Neural progenitor cell (in vitro differentiated cells): ENCODE measurements around the gene FAM98C. TPM values are rescaled to one million over a fixed set of nuclear protein-coding genes. Genes with fewer than 3 reads are reported as not detected.
A peak's percentile ranks its signal among the peaks of the same experiment; 100 is the strongest.

Experiments
- DNase-seq: peaks from one replicate; pipeline ENCODE4 v3.0.0-alpha.2; 2016; ENCODE audit warnings: low spot score
- H2AFZ ChIP-seq: fragments of 200-600 bp; sonication (generic); replicated peaks from 2 replicates; pipeline ENCODE4 v1.6.1; 2016; ENCODE audit warnings: antibody characterized with exemption
- H3F3A ChIP-seq: fragments of 200-600 bp; sonication (generic); 2 replicates; pipeline ENCODE4 v1.6.1; 2016; ENCODE audit warnings: antibody characterized with exemption, low read depth
- H3K27ac ChIP-seq: fragments of 200-600 bp; sonication (generic); 2 replicates; pipeline ENCODE4 v1.5.1; 2016; ENCODE audit warnings: mild to moderate bottlenecking
- H3K27me3 ChIP-seq: fragments of 200-600 bp; sonication (generic); 2 replicates; pipeline ENCODE4 v1.6.1; 2016; ENCODE audit warnings: mild to moderate bottlenecking, moderate library complexity
- H3K36me3 ChIP-seq: fragments of 200-600 bp; sonication (generic); 2 replicates; pipeline ENCODE4 v1.5.1; 2016
- H3K4me1 ChIP-seq: fragments of 200-600 bp; sonication (generic); 2 replicates; pipeline ENCODE4 v1.6.1; 2016; ENCODE audit warnings: mixed run types
- H3K4me2 ChIP-seq: fragments of 200-600 bp; sonication (generic); 2 replicates; pipeline ENCODE4 v1.6.1; 2016
- H3K4me3 ChIP-seq: fragments of 200-600 bp; sonication (generic); 2 replicates; pipeline ENCODE4 v1.5.1; 2016
- H3K79me2 ChIP-seq: fragments of 200-600 bp; sonication (generic); 2 replicates; pipeline ENCODE4 v1.6.1; 2016; ENCODE audit warnings: low read depth
- H3K9ac ChIP-seq: fragments of 200-600 bp; sonication (generic); 2 replicates; pipeline ENCODE4 v1.6.1; 2016
- H3K9me3 ChIP-seq: fragments of 200-600 bp; sonication (generic); 2 replicates; pipeline ENCODE4 v1.5.1; 2016; ENCODE audit warnings: low read depth
- H4K20me1 ChIP-seq: fragments of 200-600 bp; sonication (generic); 2 replicates; pipeline ENCODE4 v1.6.1; 2016; ENCODE audit warnings: low read depth
- H3K27ac Mint-ChIP-seq: 3 replicates; pipeline ENCODE4 v1.8.0; 2021; ENCODE audit warnings: mixed read lengths
- H3K27me3 Mint-ChIP-seq: 2 replicates; pipeline ENCODE4 v1.8.0; 2022; ENCODE audit warnings: low read depth, mild to moderate bottlenecking, inconsistent platforms, moderate library complexity, mixed read lengths; ENCODE audit not compliant: insufficient read depth
- H3K36me3 Mint-ChIP-seq: 3 replicates; pipeline ENCODE4 v1.8.0; 2021; ENCODE audit warnings: mixed read lengths
- H3K4me1 Mint-ChIP-seq: 3 replicates; pipeline ENCODE4 v1.8.0; 2021; ENCODE audit warnings: mixed read lengths
- H3K4me3 Mint-ChIP-seq: 3 replicates; pipeline ENCODE4 v1.8.0; 2021; ENCODE audit warnings: mild to moderate bottlenecking, moderate library complexity, mixed read lengths
- H3K9me3 Mint-ChIP-seq: 3 replicates; pipeline ENCODE4 v1.8.0; 2020; ENCODE audit warnings: mixed read lengths
- EZH2 ChIP-seq: fragments of 200-600 bp; sonication (generic); IDR thresholded peaks from 2 replicates; pipeline ENCODE4 v1.6.1; 2017; ENCODE audit warnings: antibody characterized with exemption, mild to moderate bottlenecking, moderate library complexity
- EZH2phosphoT487 ChIP-seq: fragments of 200-600 bp; sonication (generic); IDR thresholded peaks from 2 replicates; pipeline ENCODE4 v1.6.1; 2017; ENCODE audit warnings: antibody characterized with exemption
- total RNA-seq: library from RNA; depleted of rRNA; stranded (reverse); fragments of >200 nt; gene quantifications from 2 replicates; pipeline ENCODE4 v1.2.3, GENCODE V29; 2015; ENCODE audit warnings: low replicate concordance
- TF ChIP-seq, protein P1 (sequence below): fragments of 200-600 bp; sonication (generic); IDR thresholded peaks from 2 replicates; pipeline ENCODE4 v1.5.1; 2017; ENCODE audit warnings: antibody characterized with exemption, mild to moderate bottlenecking

Gene FAM98C
- total RNA-seq, 1 donor from 2014 or later = 3.5 TPM

DNA sequence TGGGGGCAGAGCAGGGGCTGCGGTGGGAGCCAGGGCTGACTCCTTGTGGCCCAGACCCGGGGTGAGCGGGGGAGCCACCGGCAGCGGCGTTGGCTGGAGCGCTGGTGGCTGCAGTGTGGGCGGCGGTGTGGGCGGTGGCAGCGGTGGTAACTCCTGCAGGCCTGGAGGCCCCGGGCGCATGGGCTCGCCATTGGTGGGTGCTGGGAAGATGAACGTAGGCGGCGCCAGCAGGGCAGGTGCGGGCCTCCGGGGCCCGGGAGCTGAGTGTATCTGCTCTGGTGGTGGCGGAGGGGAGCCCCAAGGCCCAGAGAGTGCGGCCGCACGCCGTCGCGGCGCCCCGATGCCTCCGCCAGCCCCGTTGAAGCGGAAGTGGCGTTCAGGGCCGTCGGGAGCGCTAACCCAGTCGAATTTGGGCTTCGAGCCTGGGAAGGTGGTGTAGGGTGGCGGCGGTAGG is 17.1 kb upstream of the FAM98C start:
- Histone ChIP-seq H3K9me3 (no peaks in the 10 kb centered on the region), H3K36me3 (no peaks in the 10 kb centered on the region), H4K20me1 (peaks cover 38% of the 10 kb centered on the region), H3K4me1 (peaks cover 4% of the 10 kb centered on the region), H3K27ac (no peak overlapping the region), H3K4me2 (peak overlapping the region; percentile 73), H2AFZ (no peak overlapping the region), H3K9ac (no peak overlapping the region), H3K27me3 (peaks cover 37% of the 10 kb centered on the region), H3K79me2 (no peaks in the 10 kb centered on the region), H3F3A (peaks cover 22% of the 10 kb centered on the region), H3K4me3 (no peak overlapping the region)
- Mint-ChIP-seq H3K4me1 (peaks cover 12% of the 10 kb centered on the region), H3K27ac (no peak overlapping the region), H3K27me3 (peaks cover 9% of the 10 kb centered on the region), H3K9me3 (no peaks in the 10 kb centered on the region), H3K4me3 (no peak overlapping the region), H3K36me3 (peaks cover 14% of the 10 kb centered on the region)
- DNase-seq = peak; percentile 27
- TF ChIP-seq EZH2 = no peak
- TF ChIP-seq EZH2phosphoT487 = no peak

DNA sequence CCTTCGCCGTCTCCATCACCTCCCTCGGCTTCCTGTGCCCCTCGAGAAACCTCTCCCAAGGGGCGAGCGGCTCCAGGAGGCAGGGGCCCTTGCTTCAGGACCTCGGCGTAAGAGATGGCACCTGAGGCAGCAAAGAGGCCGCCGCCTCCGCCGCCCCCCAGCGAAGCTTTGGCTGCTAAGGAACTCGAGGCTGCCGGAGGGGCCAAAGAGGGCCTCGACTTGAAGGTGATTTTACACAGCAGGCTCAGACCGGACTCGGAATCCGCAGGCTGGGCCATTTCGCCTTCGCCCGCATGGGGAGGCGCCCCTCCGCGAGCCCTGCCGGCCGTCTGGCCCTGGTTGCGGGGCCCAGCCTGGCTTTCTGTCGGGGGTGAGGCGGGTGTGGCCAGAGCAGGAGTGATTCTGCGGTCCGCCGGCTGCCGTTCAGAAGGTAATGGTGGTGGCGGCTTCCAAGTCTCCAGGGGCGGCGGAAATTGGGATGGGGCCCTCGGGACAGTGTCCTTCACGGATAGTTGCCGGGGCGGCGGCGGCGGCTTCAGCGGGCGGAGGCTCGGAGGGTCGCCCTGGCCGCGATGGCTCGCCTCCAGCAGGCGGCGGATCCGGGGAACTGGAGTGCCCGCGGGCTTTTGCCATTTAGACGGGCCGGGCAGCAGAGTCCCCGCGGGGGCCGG is 16.5 kb upstream of the FAM98C start:
- H3K4me1 Mint-ChIP-seq = peaks cover 17% of the 10 kb centered on the region
- DNase-seq = peak; percentile 50
- Histone ChIP-seq H3F3A (peaks cover 22% of the 10 kb centered on the region), H3K79me2 (no peaks in the 10 kb centered on the region), H3K4me3 (peak overlapping the region; percentile 75), H3K4me2 (peak overlapping the region; percentile 73), H3K4me1 (peaks cover 4% of the 10 kb centered on the region), H3K36me3 (no peaks in the 10 kb centered on the region), H3K9ac (no peak overlapping the region), H3K27me3 (peaks cover 38% of the 10 kb centered on the region), H3K27ac (no peak overlapping the region), H4K20me1 (peaks cover 38% of the 10 kb centered on the region), H3K9me3 (no peaks in the 10 kb centered on the region), H2AFZ (no peak overlapping the region)
- H3K27ac Mint-ChIP-seq = no peak overlapping the region
- no peak overlapping the region for H3K4me3 Mint-ChIP-seq
- no peaks in the 10 kb centered on the region for H3K9me3 Mint-ChIP-seq
- TF ChIP-seq, protein P1, sequence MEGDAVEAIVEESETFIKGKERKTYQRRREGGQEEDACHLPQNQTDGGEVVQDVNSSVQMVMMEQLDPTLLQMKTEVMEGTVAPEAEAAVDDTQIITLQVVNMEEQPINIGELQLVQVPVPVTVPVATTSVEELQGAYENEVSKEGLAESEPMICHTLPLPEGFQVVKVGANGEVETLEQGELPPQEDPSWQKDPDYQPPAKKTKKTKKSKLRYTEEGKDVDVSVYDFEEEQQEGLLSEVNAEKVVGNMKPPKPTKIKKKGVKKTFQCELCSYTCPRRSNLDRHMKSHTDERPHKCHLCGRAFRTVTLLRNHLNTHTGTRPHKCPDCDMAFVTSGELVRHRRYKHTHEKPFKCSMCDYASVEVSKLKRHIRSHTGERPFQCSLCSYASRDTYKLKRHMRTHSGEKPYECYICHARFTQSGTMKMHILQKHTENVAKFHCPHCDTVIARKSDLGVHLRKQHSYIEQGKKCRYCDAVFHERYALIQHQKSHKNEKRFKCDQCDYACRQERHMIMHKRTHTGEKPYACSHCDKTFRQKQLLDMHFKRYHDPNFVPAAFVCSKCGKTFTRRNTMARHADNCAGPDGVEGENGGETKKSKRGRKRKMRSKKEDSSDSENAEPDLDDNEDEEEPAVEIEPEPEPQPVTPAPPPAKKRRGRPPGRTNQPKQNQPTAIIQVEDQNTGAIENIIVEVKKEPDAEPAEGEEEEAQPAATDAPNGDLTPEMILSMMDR = no peak
- TF ChIP-seq EZH2phosphoT487 = no peak
- no peak for TF ChIP-seq EZH2
- H3K27me3 Mint-ChIP-seq = peaks cover 7% of the 10 kb centered on the region
- peaks cover 17% of the 10 kb centered on the region for H3K36me3 Mint-ChIP-seq

DNA sequence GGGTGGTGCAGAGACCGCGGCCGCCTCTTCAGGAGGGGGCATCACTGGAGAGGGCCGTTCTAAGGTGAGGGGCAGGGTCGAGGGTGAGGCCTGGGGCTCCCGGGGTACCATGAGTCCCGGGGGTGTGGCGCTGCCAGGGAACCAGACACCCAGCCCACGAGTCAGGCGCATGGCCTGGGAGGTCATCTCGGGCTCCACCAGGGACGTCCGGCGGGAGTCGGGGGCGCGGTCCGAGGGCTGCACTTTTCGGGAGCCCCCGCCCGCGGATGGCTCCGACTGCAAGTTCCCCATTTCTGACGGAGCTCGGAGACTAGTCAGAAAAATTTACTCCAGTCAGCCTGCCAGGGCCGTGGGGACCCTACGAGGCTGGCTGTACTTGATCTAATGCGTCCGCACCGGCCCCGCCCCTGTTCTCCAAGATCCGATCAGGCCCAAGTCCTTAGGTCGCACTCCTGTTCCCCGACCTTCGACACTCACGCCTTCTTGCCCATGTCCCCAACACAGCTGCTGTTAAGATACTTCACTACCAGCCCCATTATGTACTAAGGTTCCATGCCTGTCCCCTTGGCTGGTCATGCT is 15.8 kb upstream of the FAM98C start:
- peaks cover 38% of the 10 kb centered on the region for H4K20me1 ChIP-seq
- peak overlapping the region; percentile 90 for H3K4me3 Mint-ChIP-seq

More for the DNA sequence above, 15.8 kb upstream of the FAM98C start:
- DNase-seq = no peak
- Histone ChIP-seq H3K27ac (no peak overlapping the region), H3F3A (peaks cover 22% of the 10 kb centered on the region), H3K9me3 (no peaks in the 10 kb centered on the region), H3K9ac (no peak overlapping the region), H3K4me1 (peaks cover 4% of the 10 kb centered on the region), H3K36me3 (no peaks in the 10 kb centered on the region), H3K4me2 (peak overlapping the region; percentile 73), H3K27me3 (peaks cover 38% of the 10 kb centered on the region), H3K79me2 (no peaks in the 10 kb centered on the region), H2AFZ (no peak overlapping the region), H3K4me3 (peak overlapping the region; percentile 75)
- TF ChIP-seq, protein P1 = no peak
- TF ChIP-seq EZH2phosphoT487 (no peak), EZH2 (no peak)
- Mint-ChIP-seq H3K36me3 (peaks cover 13% of the 10 kb centered on the region), H3K27me3 (peaks cover 7% of the 10 kb centered on the region), H3K27ac (peak overlapping the region; percentile 86), H3K9me3 (no peaks in the 10 kb centered on the region), H3K4me1 (peaks cover 20% of the 10 kb centered on the region)
